ENCODE data around the gene RAB11FIP3.

- TF ChIP-seq CTCF (IDR thresholded peaks at IDR 0.05), result no peak
- no peak for TF ChIP-seq POLR2A (IDR thresholded peaks at IDR 0.05)
- TF ChIP-seq EP300 (IDR thresholded peaks at IDR 0.05), result no peak
Observed at GRCh38 chr16:508884-509736, 83.7 kb downstream of the RAB11FIP3 start.

Measured in ovary (tissue), 3 donors.